ENCODE results near the gene DUS4L.

Gene DUS4L

DNA sequence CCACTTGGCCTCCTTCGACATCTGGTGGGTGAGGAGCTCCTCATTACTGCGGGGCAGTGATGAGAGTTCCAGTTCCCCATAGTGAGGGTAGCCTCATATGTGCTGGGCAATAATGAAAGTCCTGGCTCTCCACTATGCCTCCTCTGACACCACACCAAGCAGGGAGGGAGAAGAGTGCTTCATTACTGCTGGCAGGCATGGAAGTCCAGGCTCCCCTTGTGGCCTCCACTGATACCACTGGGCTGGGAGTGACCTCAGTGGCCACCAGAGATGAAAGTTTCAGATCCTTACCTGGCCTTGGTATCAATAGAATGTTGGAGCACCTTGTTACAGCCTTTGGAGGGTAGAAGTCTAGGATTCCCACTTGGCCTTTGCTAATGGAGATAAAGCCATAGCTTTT, 6.5 kb downstream of the DUS4L start (continued):
- TF ChIP-seq, protein P1, sequence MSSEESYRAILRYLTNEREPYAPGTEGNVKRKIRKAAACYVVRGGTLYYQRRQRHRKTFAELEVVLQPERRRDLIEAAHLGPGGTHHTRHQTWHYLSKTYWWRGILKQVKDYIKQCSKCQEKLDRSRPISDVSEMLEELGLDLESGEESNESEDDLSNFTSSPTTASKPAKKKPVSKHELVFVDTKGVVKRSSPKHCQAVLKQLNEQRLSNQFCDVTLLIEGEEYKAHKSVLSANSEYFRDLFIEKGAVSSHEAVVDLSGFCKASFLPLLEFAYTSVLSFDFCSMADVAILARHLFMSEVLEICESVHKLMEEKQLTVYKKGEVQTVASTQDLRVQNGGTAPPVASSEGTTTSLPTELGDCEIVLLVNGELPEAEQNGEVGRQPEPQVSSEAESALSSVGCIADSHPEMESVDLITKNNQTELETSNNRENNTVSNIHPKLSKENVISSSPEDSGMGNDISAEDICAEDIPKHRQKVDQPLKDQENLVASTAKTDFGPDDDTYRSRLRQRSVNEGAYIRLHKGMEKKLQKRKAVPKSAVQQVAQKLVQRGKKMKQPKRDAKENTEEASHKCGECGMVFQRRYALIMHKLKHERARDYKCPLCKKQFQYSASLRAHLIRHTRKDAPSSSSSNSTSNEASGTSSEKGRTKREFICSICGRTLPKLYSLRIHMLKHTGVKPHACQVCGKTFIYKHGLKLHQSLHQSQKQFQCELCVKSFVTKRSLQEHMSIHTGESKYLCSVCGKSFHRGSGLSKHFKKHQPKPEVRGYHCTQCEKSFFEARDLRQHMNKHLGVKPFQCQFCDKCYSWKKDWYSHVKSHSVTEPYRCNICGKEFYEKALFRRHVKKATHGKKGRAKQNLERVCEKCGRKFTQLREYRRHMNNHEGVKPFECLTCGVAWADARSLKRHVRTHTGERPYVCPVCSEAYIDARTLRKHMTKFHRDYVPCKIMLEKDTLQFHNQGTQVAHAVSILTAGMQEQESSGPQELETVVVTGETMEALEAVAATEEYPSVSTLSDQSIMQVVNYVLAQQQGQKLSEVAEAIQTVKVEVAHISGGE (tag by site-specific recombination; conservative IDR thresholded peaks at IDR 0.05; ENCODE audit: low read depth), result no peak
- TF ChIP-seq ZNF174 (tag by site-specific recombination; IDR thresholded peaks at IDR 0.05), result no peak

DNA sequence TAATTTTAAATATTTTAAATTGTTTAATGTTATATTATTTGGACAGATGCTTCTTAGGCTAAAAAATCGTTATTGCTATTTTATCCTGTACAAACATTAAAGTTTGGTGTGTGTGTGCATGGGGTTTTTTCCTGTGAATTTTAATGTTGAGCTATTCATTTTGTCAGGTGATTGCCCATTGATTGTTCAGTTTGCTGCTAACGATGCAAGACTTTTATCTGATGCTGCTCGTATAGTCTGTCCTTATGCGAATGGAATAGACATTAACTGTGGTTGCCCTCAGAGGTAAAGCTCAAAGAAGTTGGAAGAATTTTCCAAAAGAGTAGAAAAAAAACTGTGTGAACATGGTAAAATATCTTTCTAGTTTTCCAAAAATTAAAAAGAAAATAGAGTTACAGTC, 9.8 kb downstream of the DUS4L start:
- ChIA-PET POLR2A (interaction anchor here (0.6 kb wide), 1 partner anchor 38 kb away, joined by 3 read pairs; no protein-coding TSS in a partner anchor), CTCF (no interaction called here)

DNA sequence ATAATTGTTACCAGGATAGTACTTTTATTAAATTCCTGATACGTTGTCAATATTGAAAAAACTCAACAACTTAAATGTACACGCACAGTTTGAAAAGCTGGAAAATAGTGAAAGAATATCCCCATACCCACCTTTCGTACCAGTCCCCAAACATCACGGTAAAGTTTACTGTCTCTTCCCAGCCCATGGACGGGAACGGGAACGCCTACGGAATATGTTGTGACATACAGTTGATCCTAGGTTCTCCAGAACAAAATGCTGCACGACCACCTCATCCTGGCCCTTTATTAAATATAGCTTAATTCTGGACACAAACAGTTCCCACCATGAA, 15.7 kb downstream of the DUS4L start:
- peak overlapping the region; percentile 77 for H3K4me3 ChIP-seq (ENCODE audit: low read depth, low read length)
- TF ChIP-seq TCF7L2 (IDR thresholded peaks at IDR 0.05; ENCODE audit: borderline replicate concordance, low read depth, low read length), result no peak
- no peak for TF ChIP-seq ZNF169 (tag by site-specific recombination; IDR thresholded peaks at IDR 0.05)
- H3K36me3 ChIP-seq (ENCODE audit: control insufficient read depth in 2 of 2, insufficient read depth in 1 of 2, low read length in 2 of 2), result peaks cover 0 to 8% of the 10 kb centered on the region in 2 experiments; a peak in 2 of 3 replicates
- H3K4me1 ChIP-seq (ENCODE audit: control insufficient read depth, insufficient read depth, low read length), result no peaks in the 10 kb centered on the region
- H3K27ac ChIP-seq (ENCODE audit: extremely low read depth, low read depth, low read length), result peak overlapping the region; percentile 73; the same call in 1 of the 2 replicates
- CTCF ChIA-PET, result interaction anchor here (0.6 kb wide), 1 partner anchor 13 kb away, joined by 3 read pairs; no protein-coding TSS in a partner anchor
- POLR2A ChIA-PET, result interaction anchor here (0.7 to 2.0 kb wide), 2 partner anchors 16 to 187 kb away, joined by 7 to 15 read pairs; partner anchors contain the start of genes COG5 and DUS4L
- no peaks in the 10 kb centered on the region for H3K9me3 ChIP-seq (ENCODE audit: control insufficient read depth, insufficient read depth, low read depth, low read length)

More for the DNA sequence above, 9.8 kb downstream of the DUS4L start:
- peaks cover 4 to 27% of the 10 kb centered on the region in 2 experiments; a peak in 2 of 3 replicates for H3K36me3 ChIP-seq (ENCODE audit: control insufficient read depth in 2 of 2, insufficient read depth in 1 of 2, low read length in 2 of 2)
- no peaks in the 10 kb centered on the region for H3K4me1 ChIP-seq (ENCODE audit: control insufficient read depth, insufficient read depth, low read length)
- TF ChIP-seq FEZF1 (tag by site-specific recombination; IDR thresholded peaks at IDR 0.05) (peak; percentile 51; the same call in 1 of the 2 replicates), ZNF266 (tag by site-specific recombination; IDR thresholded peaks at IDR 0.05; ENCODE audit: low read depth) (no peak), ZBTB17 (tag by site-specific recombination; IDR thresholded peaks at IDR 0.05) (peak; percentile 73)
- no peaks in the 10 kb centered on the region for H3K9me3 ChIP-seq (ENCODE audit: control insufficient read depth, insufficient read depth, low read depth, low read length)
- H3K27ac ChIP-seq (ENCODE audit: extremely low read depth, low read depth, low read length), result no peak overlapping the region
- no peak overlapping the region for H3K4me3 ChIP-seq (ENCODE audit: low read depth, low read length)

DNA sequence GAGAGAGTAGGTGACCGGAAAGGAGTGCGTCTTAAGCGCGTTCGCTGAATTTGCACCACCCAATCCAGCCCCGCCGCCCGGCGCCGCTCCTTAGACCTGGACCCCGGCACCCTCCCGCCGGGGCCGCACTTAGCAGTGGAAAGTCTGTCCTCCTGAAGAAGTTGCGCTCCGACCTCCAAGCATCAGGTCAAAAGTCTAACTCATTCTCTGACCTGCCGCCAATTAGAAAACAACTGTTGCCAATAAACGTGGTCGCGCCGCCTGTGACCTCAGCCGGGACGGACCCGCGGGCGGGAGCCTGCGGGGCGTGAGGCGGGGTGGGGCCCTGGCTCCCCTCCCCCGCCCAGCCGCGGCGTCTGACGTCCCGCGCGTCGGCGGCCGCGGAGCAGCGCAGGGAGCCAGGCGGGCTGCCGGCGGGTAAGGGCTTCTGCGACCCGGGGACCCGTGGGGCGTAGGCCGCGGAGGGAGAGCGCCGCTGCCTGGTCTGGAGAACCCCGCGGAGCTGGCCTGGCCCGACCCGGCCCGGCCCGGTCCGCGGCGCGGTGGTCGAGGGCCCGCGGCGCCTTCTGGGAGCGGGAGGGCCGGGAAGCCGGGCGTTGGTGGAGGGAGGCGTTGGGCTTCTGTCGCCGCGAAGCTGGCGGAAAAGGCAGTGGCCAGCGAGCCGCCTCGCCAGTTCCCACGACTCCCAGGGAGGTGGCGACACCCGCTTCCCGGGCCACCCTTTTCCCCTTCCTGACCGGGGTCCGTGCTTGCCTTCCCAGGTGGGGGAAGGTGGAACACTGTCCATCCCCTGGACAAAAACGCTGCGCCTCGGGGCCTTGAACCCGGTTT, 16.3 kb downstream of the DUS4L start, which contains the start of gene BCAP29:
Gene BCAP29, plus strand, starts transcription at position 362 of the 831 bp plus-strand sequence. CDS start 527 bp downstream, outside the sequence.
- CTCF ChIA-PET, result interaction anchor here (0.6 kb wide), 1 partner anchor 13 kb away, joined by 3 read pairs; no protein-coding TSS in a partner anchor
- H3K36me3 ChIP-seq (ENCODE audit: control insufficient read depth in 2 of 2, insufficient read depth in 1 of 2, low read length in 2 of 2), result peaks cover 0 to 11% of the 10 kb centered on the region in 2 experiments; a peak in 1 of 3 replicates
- H3K4me1 ChIP-seq (ENCODE audit: control insufficient read depth, insufficient read depth, low read length), result no peaks in the 10 kb centered on the region
- peak within 1 kb of the TSS; percentile 77 for H3K4me3 ChIP-seq (ENCODE audit: low read depth, low read length)
- POLR2A ChIA-PET, result interaction anchor here (0.5 to 2.0 kb wide), 3 partner anchors 17 to 1296 kb away, joined by 3 to 15 read pairs (median 5); partner anchors contain the start of genes COG5, DUS4L and NAMPT
- peak within 1 kb of the TSS; percentile 73 for H3K27ac ChIP-seq (ENCODE audit: extremely low read depth, low read depth, low read length)
- H3K9me3 ChIP-seq (ENCODE audit: control insufficient read depth, insufficient read depth, low read depth, low read length), result no peaks in the 10 kb centered on the region
- TF ChIP-seq ZNF600 (tag by site-specific recombination; IDR thresholded peaks at IDR 0.05), result peak; percentile 70; the same call in 1 of the 2 replicates
- TF ChIP-seq YY2 (tag by site-specific recombination; IDR thresholded peaks at IDR 0.05), result no peak
- TF ChIP-seq RBAK (tag by site-specific recombination; IDR thresholded peaks at IDR 0.05), result no peak
- peak; percentile 90 for TF ChIP-seq ZNF660 (tag by site-specific recombination; IDR thresholded peaks at IDR 0.05)
- TF ChIP-seq KLF1 (tag by site-specific recombination; IDR thresholded peaks at IDR 0.05), result peak; percentile 63
- TF ChIP-seq ZNF530 (tag by site-specific recombination; IDR thresholded peaks at IDR 0.05; ENCODE audit: low read depth), result no peak
- 0 out of 2 replicates have a peak, but pooled peaks have one; percentile 11 for TF ChIP-seq ZNF223 (tag by site-specific recombination; IDR thresholded peaks at IDR 0.05)
- peak; percentile 54; the same call in 1 of the 2 replicates for TF ChIP-seq KLF16 (tag by site-specific recombination; IDR thresholded peaks at IDR 0.05)
- TF ChIP-seq ZNF354C (tag by site-specific recombination; IDR thresholded peaks at IDR 0.05; ENCODE audit: borderline replicate concordance, low read depth), result no peak
- TF ChIP-seq ZNF10 (tag by site-specific recombination; IDR thresholded peaks at IDR 0.05), result peak; percentile 94
- peak; percentile 89 for TF ChIP-seq ZNF335 (tag by site-specific recombination; conservative IDR thresholded peaks at IDR 0.05)
- 0 out of 2 replicates have a peak, but pooled peaks have one; percentile 52 for TF ChIP-seq SCRT1 (tag by site-specific recombination; IDR thresholded peaks at IDR 0.05; ENCODE audit: borderline replicate concordance)
- TF ChIP-seq ZIC2 (tag by site-specific recombination; IDR thresholded peaks at IDR 0.05), result no peak
- peak; percentile 52 for TF ChIP-seq ZFHX2 (tag by site-specific recombination; conservative IDR thresholded peaks at IDR 0.05)
- peak; percentile 71; the same call in 1 of the 2 replicates for TF ChIP-seq IKZF3 (tag by site-specific recombination; IDR thresholded peaks at IDR 0.05)
- TF ChIP-seq, protein P2, sequence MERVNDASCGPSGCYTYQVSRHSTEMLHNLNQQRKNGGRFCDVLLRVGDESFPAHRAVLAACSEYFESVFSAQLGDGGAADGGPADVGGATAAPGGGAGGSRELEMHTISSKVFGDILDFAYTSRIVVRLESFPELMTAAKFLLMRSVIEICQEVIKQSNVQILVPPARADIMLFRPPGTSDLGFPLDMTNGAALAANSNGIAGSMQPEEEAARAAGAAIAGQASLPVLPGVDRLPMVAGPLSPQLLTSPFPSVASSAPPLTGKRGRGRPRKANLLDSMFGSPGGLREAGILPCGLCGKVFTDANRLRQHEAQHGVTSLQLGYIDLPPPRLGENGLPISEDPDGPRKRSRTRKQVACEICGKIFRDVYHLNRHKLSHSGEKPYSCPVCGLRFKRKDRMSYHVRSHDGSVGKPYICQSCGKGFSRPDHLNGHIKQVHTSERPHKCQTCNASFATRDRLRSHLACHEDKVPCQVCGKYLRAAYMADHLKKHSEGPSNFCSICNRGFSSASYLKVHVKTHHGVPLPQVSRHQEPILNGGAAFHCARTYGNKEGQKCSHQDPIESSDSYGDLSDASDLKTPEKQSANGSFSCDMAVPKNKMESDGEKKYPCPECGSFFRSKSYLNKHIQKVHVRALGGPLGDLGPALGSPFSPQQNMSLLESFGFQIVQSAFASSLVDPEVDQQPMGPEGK (tag by site-specific recombination; IDR thresholded peaks at IDR 0.05), result peak; percentile 76
- TF ChIP-seq ZNF202 (tag by site-specific recombination; IDR thresholded peaks at IDR 0.05; ENCODE audit: borderline replicate concordance), result no peak
